Measurements from ENCODE around the gene SPATA18. TPM values are rescaled to one million over a fixed set of nuclear protein-coding genes. Genes with fewer than 3 reads are reported as not detected.

SPATA18 gene
- total RNA-seq, 1 donor from 2014 or later: 13.4 TPM

GRCh38 chr4:52051615-52052474 is 741 bp downstream of the SPATA18 start:
- H3K36me3 Mint-ChIP-seq (ENCODE audit: unreplicated experiment): peaks cover 2% of the 10 kb centered on the region
- H3K27ac Mint-ChIP-seq (ENCODE audit: unreplicated experiment): peak overlapping the region; percentile 92
- peaks cover 12% of the 10 kb centered on the region for H3K4me1 Mint-ChIP-seq (ENCODE audit: unreplicated experiment)
- H3K27me3 Mint-ChIP-seq (ENCODE audit: unreplicated experiment): peaks cover 26% of the 10 kb centered on the region
- no peaks in the 10 kb centered on the region for H3K9me3 Mint-ChIP-seq (ENCODE audit: unreplicated experiment)
- no peak for TF ChIP-seq CTCF (IDR thresholded peaks at IDR 0.05)
- peak; percentile 91 for DNase-seq (ENCODE audit: extremely low spot score, unreplicated experiment)
- H3K4me3 Mint-ChIP-seq (ENCODE audit: unreplicated experiment): peak overlapping the region; percentile 87

DNA sequence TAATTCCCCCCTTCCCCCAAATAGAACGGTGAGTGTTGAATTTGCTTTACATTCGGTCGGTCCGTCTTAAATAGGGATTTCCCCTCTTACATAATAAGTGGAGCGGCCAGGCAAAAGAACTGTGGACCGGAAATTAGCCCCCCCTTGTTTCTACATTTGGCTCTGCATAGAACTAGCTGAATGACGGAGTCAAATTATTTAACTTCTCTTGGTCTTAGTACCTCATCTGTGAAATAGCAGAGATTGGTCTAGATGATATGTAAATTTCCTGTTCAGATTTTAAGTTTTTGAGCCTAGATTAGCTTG is 1.3 kb downstream of the SPATA18 start:
- peaks cover 2% of the 10 kb centered on the region for H3K36me3 Mint-ChIP-seq (ENCODE audit: unreplicated experiment)
- peaks cover 21% of the 10 kb centered on the region for H3K27me3 Mint-ChIP-seq (ENCODE audit: unreplicated experiment)
- TF ChIP-seq CTCF (IDR thresholded peaks at IDR 0.05): no peak
- no peaks in the 10 kb centered on the region for H3K9me3 Mint-ChIP-seq (ENCODE audit: unreplicated experiment)
- no peak for DNase-seq (ENCODE audit: extremely low spot score, unreplicated experiment)
- H3K27ac Mint-ChIP-seq (ENCODE audit: unreplicated experiment): peak overlapping the region; percentile 92
- H3K4me1 Mint-ChIP-seq (ENCODE audit: unreplicated experiment): peaks cover 12% of the 10 kb centered on the region
- H3K4me3 Mint-ChIP-seq (ENCODE audit: unreplicated experiment): peak overlapping the region; percentile 87

DNA sequence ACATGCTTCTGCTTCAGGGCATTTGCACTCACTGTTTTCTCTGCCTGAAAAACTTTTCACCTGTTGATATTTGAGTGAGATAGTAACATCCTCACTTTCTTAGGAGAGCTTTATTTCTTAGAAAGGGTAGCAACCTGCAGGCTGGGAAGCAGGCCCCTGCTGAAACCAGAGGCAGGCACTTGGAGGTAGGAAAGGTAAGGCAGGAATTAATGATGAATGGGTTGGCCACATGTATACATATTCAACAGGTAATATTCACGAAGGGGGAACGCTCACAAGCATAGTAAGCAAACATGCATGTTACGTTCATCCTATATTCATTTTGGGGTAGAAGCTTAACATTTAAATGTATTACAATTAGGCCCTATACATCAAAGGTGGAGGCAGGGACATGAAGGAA is 3.1 kb downstream of the SPATA18 start:
- peaks cover 12% of the 10 kb centered on the region for H3K4me1 Mint-ChIP-seq (ENCODE audit: unreplicated experiment)
- no peak overlapping the region for H3K4me3 Mint-ChIP-seq (ENCODE audit: unreplicated experiment)
- no peaks in the 10 kb centered on the region for H3K36me3 Mint-ChIP-seq (ENCODE audit: unreplicated experiment)
- H3K27ac Mint-ChIP-seq (ENCODE audit: unreplicated experiment): no peak overlapping the region
- no peak for DNase-seq (ENCODE audit: extremely low spot score, unreplicated experiment)
- H3K9me3 Mint-ChIP-seq (ENCODE audit: unreplicated experiment): no peaks in the 10 kb centered on the region
- no peak for TF ChIP-seq CTCF (IDR thresholded peaks at IDR 0.05)
- H3K27me3 Mint-ChIP-seq (ENCODE audit: unreplicated experiment): peaks cover 13% of the 10 kb centered on the region

DNA sequence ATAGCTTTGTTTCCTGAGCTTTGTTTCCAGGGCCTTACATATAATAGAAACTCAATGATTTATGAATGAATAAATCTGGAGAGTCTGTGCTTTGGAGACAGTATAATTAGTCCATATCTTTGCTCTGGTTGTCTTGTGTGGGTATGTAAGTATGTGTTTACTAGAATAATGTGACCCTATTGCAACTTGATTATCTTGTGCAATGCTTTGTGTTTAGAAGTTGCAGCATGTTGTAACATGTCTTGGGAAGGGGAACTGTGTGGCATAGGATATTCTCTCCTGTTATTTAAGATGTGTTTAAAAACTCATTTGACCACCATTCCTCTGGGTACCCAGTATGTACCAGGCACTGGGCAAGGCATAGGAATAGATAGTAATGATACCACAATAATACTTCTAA is 6.1 kb downstream of the SPATA18 start:
- no peak for DNase-seq (ENCODE audit: extremely low spot score, unreplicated experiment)
- no peak overlapping the region for H3K4me3 Mint-ChIP-seq (ENCODE audit: unreplicated experiment)
- H3K36me3 Mint-ChIP-seq (ENCODE audit: unreplicated experiment): no peaks in the 10 kb centered on the region
- no peak for TF ChIP-seq CTCF (IDR thresholded peaks at IDR 0.05)
- H3K4me1 Mint-ChIP-seq (ENCODE audit: unreplicated experiment): peaks cover 5% of the 10 kb centered on the region
- H3K9me3 Mint-ChIP-seq (ENCODE audit: unreplicated experiment): no peaks in the 10 kb centered on the region
- peaks cover 8% of the 10 kb centered on the region for H3K27me3 Mint-ChIP-seq (ENCODE audit: unreplicated experiment)
- H3K27ac Mint-ChIP-seq (ENCODE audit: unreplicated experiment): no peak overlapping the region

GRCh38 chr4:52058275-52058674 is 7.2 kb downstream of the SPATA18 start:
- H3K4me3 Mint-ChIP-seq (ENCODE audit: unreplicated experiment): no peak overlapping the region
- no peaks in the 10 kb centered on the region for H3K9me3 Mint-ChIP-seq (ENCODE audit: unreplicated experiment)
- DNase-seq (ENCODE audit: extremely low spot score, unreplicated experiment): no peak
- TF ChIP-seq CTCF (IDR thresholded peaks at IDR 0.05): no peak
- no peak overlapping the region for H3K27ac Mint-ChIP-seq (ENCODE audit: unreplicated experiment)
- peaks cover 11% of the 10 kb centered on the region for H3K27me3 Mint-ChIP-seq (ENCODE audit: unreplicated experiment)
- no peaks in the 10 kb centered on the region for H3K4me1 Mint-ChIP-seq (ENCODE audit: unreplicated experiment)
- no peaks in the 10 kb centered on the region for H3K36me3 Mint-ChIP-seq (ENCODE audit: unreplicated experiment)

Measured in osteocyte (in vitro differentiated cells).